Left ventricle myocardium inferior (tissue), 1 donor: ENCODE data around the gene NAALADL2. TPM values are rescaled to one million over a fixed set of nuclear protein-coding genes. Genes with fewer than 3 reads are reported as not detected.

ENCODE experiments used
- DNase-seq: peaks from one replicate; pipeline ENCODE4 v3.0.0-alpha.2; 2020
- H3K27ac ChIP-seq: fragments of 200-600 bp; replicated peaks from 2 replicates; pipeline ENCODE4 v1.8.0; 2021
- H3K27me3 ChIP-seq: fragments of 200-600 bp; 2 replicates; pipeline ENCODE4 v1.8.0; 2021; ENCODE audit warnings: low read depth
- H3K36me3 ChIP-seq: fragments of 200-600 bp; 2 replicates; pipeline ENCODE4 v1.8.0; 2021
- H3K4me1 ChIP-seq: fragments of 200-600 bp; 2 replicates; pipeline ENCODE4 v1.8.0; 2021
- H3K4me3 ChIP-seq: fragments of 200-600 bp; 2 replicates; pipeline ENCODE4 v1.8.0; 2021; ENCODE audit warnings: mild to moderate bottlenecking, moderate library complexity
- H3K9me3 ChIP-seq: fragments of 200-600 bp; replicated peaks from 2 replicates; pipeline ENCODE4 v1.8.0; 2021
- CTCF ChIP-seq: fragments of 200-600 bp; IDR thresholded peaks from 2 replicates; pipeline ENCODE4 v1.8.0; 2021; ENCODE audit warnings: antibody characterized with exemption, mild to moderate bottlenecking, borderline replicate concordance
- intact Hi-C: fragments of 100-400 bp; cut with micrococcal nuclease; formaldehyde crosslinking; loops from one replicate; pipeline ENCODE4 v1.11.0; 2022
- total RNA-seq: library from RNA; stranded (reverse); fragmentation: NEBNext Ultra II Directional; extraction: Animal tissue kit (Norgen Biotek cat#: 25700); gene quantifications from one replicate; pipeline ENCODE4 v1.2.1, GENCODE V29; 2021
- donor health status: DM: no; HTN: yes; CAD: no; lungs with severe emphysema.

Gene NAALADL2
- total RNA-seq, 1 donor from 2014 or later: 5.8 TPM

- H3K4me3 ChIP-seq: no peak overlapping the region
- intact Hi-C loops: no loop called here
- no peak for TF ChIP-seq CTCF
Observed at GRCh38 chr3:174937478-174937877, 78.3 kb downstream of the NAALADL2 start.

GRCh38 chr3:174938102-174938501, 79.0 kb downstream of the NAALADL2 start:
- intact Hi-C loops: no loop called here

More at GRCh38 chr3:174937478-174937877, 78.3 kb downstream of the NAALADL2 start:
- DNase-seq: no peak
- Histone ChIP-seq H3K27ac (no peak overlapping the region), H3K9me3 (peaks cover 25% of the 10 kb centered on the region), H3K36me3 (no peaks in the 10 kb centered on the region), H3K27me3 (no peaks in the 10 kb centered on the region), H3K4me1 (no peaks in the 10 kb centered on the region)

DNA sequence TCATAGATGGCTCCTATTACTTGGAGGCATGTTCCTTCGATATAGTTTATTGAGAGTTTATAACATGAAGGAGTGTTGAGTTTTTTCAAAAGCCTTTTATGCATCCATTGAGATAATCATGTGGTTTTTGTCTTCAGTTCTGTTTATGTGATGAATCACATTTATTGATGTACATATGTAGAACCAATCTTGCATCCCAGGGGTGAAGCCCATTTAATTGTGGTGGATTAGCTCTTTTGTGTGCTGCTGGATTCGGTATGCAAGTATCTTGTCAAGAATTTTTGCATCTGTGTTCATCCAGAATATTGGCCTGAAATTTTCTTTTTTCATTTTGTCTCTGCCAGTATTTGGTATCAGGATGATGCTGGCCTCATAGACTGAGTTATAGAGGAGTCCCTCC, 81.0 kb downstream of the NAALADL2 start:
- H3K9me3 ChIP-seq: peaks cover 26% of the 10 kb centered on the region
- no peak for DNase-seq
- intact Hi-C loops: no loop called here
- H3K27me3 ChIP-seq: no peaks in the 10 kb centered on the region
- no peak overlapping the region for H3K4me3 ChIP-seq
- no peaks in the 10 kb centered on the region for H3K36me3 ChIP-seq
- no peaks in the 10 kb centered on the region for H3K4me1 ChIP-seq
- TF ChIP-seq CTCF: no peak
- no peak overlapping the region for H3K27ac ChIP-seq

More at GRCh38 chr3:174938102-174938501, 79.0 kb downstream of the NAALADL2 start:
- no peaks in the 10 kb centered on the region for H3K36me3 ChIP-seq
- DNase-seq: no peak
- no peak overlapping the region for H3K4me3 ChIP-seq
- H3K27me3 ChIP-seq: no peaks in the 10 kb centered on the region
- no peak for TF ChIP-seq CTCF
- no peaks in the 10 kb centered on the region for H3K4me1 ChIP-seq
- H3K27ac ChIP-seq: no peak overlapping the region
- H3K9me3 ChIP-seq: peaks cover 26% of the 10 kb centered on the region

GRCh38 chr3:174945276-174945675, 86.1 kb downstream of the NAALADL2 start:
- no peak for DNase-seq
- TF ChIP-seq CTCF: no peak
- Histone ChIP-seq H3K27ac (no peak overlapping the region), H3K9me3 (peaks cover 18% of the 10 kb centered on the region), H3K4me1 (no peaks in the 10 kb centered on the region), H3K4me3 (no peak overlapping the region), H3K36me3 (no peaks in the 10 kb centered on the region), H3K27me3 (no peaks in the 10 kb centered on the region)
- intact Hi-C loops: no loop called here

DNA sequence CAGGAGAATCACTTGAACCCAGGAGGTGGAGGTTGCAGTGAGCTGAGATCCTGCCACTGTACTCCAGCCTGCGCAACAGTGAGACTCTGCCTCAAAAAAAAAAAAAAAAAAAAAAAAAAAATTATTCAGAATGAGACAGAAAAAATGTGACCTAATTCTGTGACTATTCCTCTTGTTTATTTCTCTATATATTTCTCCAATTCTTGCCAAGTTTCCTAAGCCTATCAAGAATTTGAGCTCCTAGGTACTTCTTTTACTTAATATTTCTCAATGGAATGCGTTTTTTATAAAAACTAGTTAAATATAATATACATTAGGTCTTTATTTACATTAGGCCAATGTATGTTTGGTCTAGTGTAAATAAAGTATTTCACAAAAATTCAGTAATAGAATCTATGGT, 86.8 kb downstream of the NAALADL2 start:
- no peak overlapping the region for H3K4me3 ChIP-seq
- peaks cover 16% of the 10 kb centered on the region for H3K9me3 ChIP-seq
- no peaks in the 10 kb centered on the region for H3K36me3 ChIP-seq
- no peaks in the 10 kb centered on the region for H3K4me1 ChIP-seq
- no peaks in the 10 kb centered on the region for H3K27me3 ChIP-seq
- no peak for TF ChIP-seq CTCF
- DNase-seq: no peak
- intact Hi-C loops: no loop called here
- no peak overlapping the region for H3K27ac ChIP-seq

- no peak for TF ChIP-seq CTCF
- intact Hi-C loops: no loop called here
- Histone ChIP-seq H3K27ac (no peak overlapping the region), H3K27me3 (no peaks in the 10 kb centered on the region), H3K36me3 (no peaks in the 10 kb centered on the region), H3K4me3 (no peak overlapping the region), H3K4me1 (no peaks in the 10 kb centered on the region), H3K9me3 (no peaks in the 10 kb centered on the region)
- no peak for DNase-seq
Observed at GRCh38 chr3:174949523-174949922, 90.4 kb downstream of the NAALADL2 start.
